Kasumi-1 (cell line): ENCODE data around the gene NR3C1.

Experiments
- DNase-seq, 2 experiments: peaks; one replicate each; lab custom pipeline; 2025; lab: John Stamatoyannopoulos, UW

NR3C1 gene

GRCh38 chr5:143362664-143363227 lies 40.7 kb downstream of the NR3C1 start:
- no peak for DNase-seq

GRCh38 chr5:143361438-143361837 lies 42.0 kb downstream of the NR3C1 start:
- no peak for DNase-seq

DNA sequence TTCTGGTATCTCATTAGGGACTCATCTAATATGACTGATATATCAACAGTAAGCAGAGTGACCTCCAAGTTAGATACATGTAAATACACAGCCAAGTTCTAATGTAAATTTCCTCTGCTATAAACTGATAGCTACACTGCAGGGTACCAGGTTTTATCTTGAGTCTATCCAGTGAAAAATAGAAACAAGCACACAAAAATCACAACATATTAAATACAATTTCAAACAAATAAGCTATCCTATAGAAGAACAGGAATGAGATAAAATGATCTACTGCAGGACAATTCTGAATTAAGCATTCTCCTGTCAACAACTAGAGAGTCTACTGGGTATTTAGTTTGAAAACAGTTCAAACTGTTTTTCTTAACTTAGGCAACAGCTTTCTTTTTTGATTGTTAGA lies 42.7 kb downstream of the NR3C1 start:
- DNase-seq: no peak

GRCh38 chr5:143359869-143360268 lies 43.6 kb downstream of the NR3C1 start:
- no peak for DNase-seq

DNA sequence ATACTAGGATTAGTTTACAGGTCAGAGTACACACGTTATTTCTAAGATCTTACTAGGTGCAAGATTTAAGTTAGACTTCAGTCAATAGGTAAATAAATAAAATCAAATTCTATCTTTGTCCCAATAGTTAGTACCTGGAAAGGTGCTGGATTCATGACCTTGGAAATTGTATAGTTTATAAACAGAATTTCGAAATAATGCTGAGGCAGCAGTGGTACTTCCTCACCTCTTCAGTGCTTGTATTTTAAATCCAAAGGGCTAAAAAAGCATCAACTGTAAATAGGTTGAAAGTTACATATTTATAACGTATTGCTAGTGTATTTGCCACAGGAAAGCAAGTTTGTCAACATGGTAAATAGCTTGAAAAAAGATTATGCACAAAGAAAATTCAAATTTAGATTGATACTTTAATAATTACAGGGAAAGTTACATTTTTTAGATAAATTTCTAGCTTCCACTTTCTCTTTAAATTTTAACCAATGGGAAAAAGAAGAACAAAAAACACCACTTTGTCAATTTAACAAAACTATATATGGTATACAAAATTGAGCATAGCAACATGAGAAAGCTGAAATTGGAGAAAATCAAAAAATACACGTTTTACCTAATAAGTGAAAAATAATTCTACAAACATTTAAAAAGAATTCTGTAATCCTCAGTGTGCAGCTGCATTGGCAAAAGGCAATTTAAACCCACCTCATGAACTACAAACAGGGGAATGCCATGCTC lies 46.5 kb downstream of the NR3C1 start:
- no peak for DNase-seq

DNA sequence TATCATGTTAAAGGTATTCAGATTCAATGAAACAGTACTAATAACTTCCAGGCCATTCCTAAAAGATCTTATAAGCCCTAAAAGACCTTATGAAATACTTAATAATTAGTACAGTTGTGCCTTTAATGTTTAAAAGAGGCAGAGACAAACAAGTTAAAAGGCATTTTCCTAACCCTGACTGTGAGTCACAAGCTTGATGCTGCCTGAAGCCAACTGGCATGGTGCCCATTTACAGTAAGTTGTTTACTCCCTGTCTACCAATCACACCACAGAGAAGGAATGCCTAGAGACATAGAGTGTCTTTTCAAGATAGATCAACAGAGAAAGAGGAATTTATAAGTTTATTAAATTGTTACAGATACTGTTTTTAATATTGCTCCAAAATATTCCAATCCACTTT lies 47.8 kb downstream of the NR3C1 start:
- no peak for DNase-seq

GRCh38 chr5:143354025-143354424 lies 49.5 kb downstream of the NR3C1 start:
- no peak for DNase-seq

- DNase-seq: no peak
Observed at GRCh38 chr5:143352691-143353090, 50.8 kb downstream of the NR3C1 start.

- DNase-seq: peak; percentile 38 to 45
Observed at GRCh38 chr5:143350751-143351602, 52.5 kb downstream of the NR3C1 start.

DNA sequence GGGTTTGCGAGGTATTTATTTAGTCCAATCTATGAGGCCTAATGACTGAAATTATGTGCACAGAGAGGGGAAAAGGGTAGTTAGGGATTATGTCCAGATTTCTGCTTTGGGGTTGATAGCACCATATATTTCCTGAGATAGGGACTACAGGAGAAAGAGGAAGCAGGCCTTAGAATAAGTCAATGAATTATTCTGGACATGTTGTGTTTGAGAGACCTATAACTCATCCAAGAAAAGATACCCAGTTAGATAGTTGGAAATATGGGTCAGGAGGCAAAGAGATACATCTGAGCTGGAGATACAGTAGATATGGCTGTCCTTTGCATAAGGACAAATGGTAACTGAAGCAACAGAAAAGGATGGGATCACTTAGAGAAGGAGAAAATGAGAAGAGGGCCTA lies 53.1 kb downstream of the NR3C1 start:
- DNase-seq: peak in 1 of 2 experiments; percentile 27

DNA sequence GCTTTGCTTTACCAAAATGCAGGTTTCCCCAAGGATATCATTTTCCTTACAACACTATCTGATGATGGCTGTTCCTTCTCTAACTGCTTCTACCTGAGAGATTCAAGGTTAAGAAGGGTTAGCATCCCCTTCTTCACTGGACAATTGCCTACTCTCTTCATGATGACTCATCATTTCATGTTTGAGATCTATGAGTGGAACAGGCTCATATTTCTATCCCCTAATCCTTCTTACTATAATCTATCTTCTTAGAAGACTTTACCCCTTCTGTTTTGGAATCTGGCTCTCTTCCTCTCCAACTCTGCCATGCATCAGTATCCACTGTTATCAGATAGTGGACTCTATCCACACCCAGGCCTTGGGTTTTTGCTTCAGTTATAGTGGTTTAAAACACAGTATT lies 54.3 kb downstream of the NR3C1 start:
- DNase-seq: no peak

GRCh38 chr5:143347698-143348344 lies 55.7 kb downstream of the NR3C1 start:
- DNase-seq: no peak

DNA sequence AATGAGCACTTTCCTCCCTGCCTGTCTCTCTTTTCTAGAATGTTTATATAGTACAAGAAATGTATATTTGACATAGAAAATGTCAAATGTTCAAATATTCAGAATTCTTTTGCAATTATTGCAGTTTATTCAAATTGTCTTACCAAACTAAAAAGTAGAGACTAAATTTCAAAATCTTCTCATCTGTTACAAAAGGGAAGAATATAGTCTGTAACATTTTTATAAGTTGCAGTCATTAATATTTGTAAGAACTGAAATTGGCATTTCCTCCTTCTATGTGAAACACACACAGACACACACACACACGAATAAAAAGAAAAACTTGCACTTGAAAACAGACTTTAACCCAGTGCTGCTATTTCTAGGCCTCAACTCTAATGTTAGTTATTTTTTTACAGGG lies 56.4 kb downstream of the NR3C1 start:
- DNase-seq: no peak

DNA sequence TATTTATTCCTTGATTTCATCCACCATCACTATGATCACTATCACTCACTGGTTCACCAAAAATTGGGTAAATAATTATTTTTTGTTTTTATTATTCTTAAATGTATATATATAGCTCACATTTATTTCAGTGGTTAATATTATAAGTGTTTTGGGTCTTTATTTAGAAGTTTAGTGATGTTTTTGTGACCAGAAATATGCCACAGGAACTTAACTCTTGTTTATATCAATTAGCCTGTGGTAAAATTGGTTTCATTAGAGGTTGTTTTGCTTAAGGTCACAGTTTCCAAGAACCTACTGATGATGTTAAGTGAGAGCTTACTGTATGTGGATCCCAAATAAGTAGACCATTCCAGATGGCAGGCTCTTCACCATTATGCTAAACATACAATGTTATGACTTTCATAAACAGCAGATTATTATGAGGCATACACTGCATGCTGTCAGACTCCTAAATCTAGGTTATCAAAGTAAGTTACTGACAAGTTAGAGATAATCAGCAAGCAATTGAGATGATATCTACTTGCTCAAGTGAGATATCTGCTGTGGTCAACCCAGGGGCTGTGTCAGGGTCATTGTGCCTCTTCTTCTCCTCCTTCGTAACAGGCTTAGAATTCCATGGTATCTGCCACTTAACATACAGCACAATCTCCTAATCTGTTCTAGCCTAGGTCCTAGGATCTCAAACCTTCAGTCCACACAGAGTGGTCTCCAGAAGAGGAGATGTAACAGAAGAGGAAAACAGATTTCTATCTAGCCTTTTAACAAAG lies 57.6 kb downstream of the NR3C1 start:
- no peak for DNase-seq

- no peak for DNase-seq
Observed at GRCh38 chr5:143343042-143343441, 60.4 kb downstream of the NR3C1 start.

DNA sequence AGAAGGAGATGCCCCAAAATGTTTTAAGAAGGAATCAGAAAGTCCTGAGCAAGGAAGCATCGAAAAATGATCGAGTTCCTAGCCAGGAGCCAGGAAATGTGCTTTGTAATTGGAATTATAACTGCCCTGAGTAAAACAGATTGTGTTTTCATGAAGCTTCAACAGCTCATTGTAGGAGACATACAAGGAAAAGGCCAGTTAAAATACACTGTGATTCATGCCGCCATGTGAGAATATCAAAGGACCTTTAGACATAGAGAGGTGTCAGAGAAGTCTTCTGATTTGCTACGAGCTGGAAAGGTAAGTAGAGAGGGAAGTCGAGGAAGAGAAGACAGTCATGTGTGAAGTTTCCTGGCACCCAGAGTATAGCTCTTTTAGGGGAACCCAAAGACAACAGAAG lies 60.9 kb downstream of the NR3C1 start:
- DNase-seq: no peak

GRCh38 chr5:143341807-143342570 lies 61.5 kb downstream of the NR3C1 start:
- DNase-seq: no peak

GRCh38 chr5:143340891-143341685 lies 62.4 kb downstream of the NR3C1 start:
- no peak for DNase-seq

DNA sequence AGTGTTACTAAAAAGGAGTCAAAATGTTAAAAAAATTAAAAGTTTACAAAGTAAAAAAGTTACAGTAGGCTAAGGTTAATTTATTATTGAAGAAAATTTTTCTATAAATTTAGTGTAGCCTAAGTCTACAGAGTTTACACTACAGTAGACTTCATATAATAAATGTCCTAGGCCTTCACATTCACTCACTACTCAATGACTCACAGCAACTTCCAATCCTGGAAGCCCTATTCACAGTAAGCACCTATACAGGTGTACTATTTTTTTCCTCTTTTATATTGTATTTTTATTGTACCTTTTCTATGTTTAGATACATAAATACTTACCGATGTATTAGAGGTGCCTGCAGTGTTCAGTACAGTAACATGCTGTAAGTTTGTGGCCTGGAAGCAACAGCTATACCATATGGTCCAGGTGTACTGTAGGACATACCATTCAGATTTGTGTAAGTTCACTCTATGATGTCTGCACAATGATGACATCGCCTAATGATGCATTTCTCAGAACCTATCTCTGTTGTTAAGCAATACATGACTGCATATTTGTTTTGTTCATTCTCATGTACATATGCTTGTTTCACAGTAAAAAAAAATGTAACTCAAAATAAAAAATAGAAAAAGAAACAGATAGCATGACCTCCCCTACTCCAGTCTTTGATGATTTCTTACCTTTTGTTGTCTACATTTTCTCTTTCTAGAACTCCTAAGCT lies 64.7 kb downstream of the NR3C1 start:
- no peak for DNase-seq

DNA sequence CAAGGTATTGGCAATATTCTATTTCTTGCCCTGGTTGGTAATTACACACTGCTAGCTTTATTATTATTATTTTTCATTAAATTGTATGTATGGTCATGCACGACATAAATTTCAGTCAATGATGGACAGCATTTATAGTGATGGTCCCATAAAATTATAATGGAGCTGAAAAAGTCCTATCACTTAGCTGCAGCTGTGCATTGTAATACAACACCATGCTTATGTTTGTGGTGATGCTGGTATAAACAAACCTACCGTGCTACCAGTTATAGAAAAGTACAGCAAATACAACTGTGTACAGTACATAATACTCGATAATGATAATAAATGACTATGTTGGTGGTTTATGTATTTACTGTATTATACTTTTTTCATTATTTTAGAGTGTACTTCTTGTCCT lies 65.5 kb downstream of the NR3C1 start:
- DNase-seq: no peak
